Trophoblast cell (in vitro differentiated cells and primary cell): ENCODE results near the gene KRTAP2-3.
"Not testable (repeated sequence)": the region's sequence is repeated elsewhere in the genome, so short reads cannot be mapped to it uniquely, and the experiment has no call there.

ENCODE experiments used
- DNase-seq, 2 donors: peaks; one replicate each; pipeline ENCODE4 v3.0.0-alpha.2; 2016
- H2AFZ ChIP-seq: 2 replicates; pipeline ENCODE4 v1.6.1; 2013; ENCODE audit warnings: low read length, moderate library complexity, mild to moderate bottlenecking; ENCODE audit not compliant: insufficient read depth, poor library complexity
- H2AK5ac ChIP-seq: 2 replicates; pipeline ENCODE4 v1.6.1; 2013; ENCODE audit warnings: mild to moderate bottlenecking, low read length
- H2BK120ac ChIP-seq: 2 replicates; pipeline ENCODE4 v1.6.1; 2013; ENCODE audit warnings: low read length, mild to moderate bottlenecking, moderate library complexity; ENCODE audit not compliant: insufficient read depth, poor library complexity
- H2BK12ac ChIP-seq: 2 replicates; pipeline ENCODE4 v1.6.1; 2013; ENCODE audit warnings: mild to moderate bottlenecking, low read length, moderate library complexity
- H2BK5ac ChIP-seq: 2 replicates; pipeline ENCODE4 v1.6.1; 2013; ENCODE audit warnings: low read length, low read depth, moderate library complexity, mild to moderate bottlenecking; ENCODE audit not compliant: poor library complexity
- H3K14ac ChIP-seq: 2 replicates; pipeline ENCODE4 v1.6.1; 2013; ENCODE audit warnings: mild to moderate bottlenecking, low read length
- H3K18ac ChIP-seq: 2 replicates; pipeline ENCODE4 v1.6.1; 2013; ENCODE audit warnings: mild to moderate bottlenecking, low read length
- H3K23ac ChIP-seq: 2 replicates; pipeline ENCODE4 v1.6.1; 2013; ENCODE audit warnings: low read length
- H3K27ac ChIP-seq: 2 replicates; pipeline ENCODE4 v1.5.1; 2013; ENCODE audit warnings: low read depth, mild to moderate bottlenecking, inconsistent platforms, low read length, moderate library complexity
- H3K27me3 ChIP-seq: 2 replicates; pipeline ENCODE4 v1.6.1; 2013; ENCODE audit warnings: inconsistent platforms, mild to moderate bottlenecking, low read length, moderate library complexity; ENCODE audit not compliant: insufficient read depth
- H3K36me3 ChIP-seq, 2 experiments: 1 replicate in 1 of 2; 2 replicates in 1 of 2; pipeline ENCODE4 v1.6.1; 2013; ENCODE audit warnings: low read length in 2 of 2, mild to moderate bottlenecking in 2 of 2, moderate library complexity in 1 of 2; ENCODE audit not compliant: insufficient read depth in 2 of 2, control insufficient read depth in 1 of 2
- H3K4ac ChIP-seq: 2 replicates; pipeline ENCODE4 v1.6.1; 2013; ENCODE audit warnings: low read depth, mild to moderate bottlenecking, low read length, moderate library complexity
- H3K4me1 ChIP-seq, 2 experiments: 1 replicate in 1 of 2; 2 replicates in 1 of 2; pipeline ENCODE4 v1.6.1; 2013; ENCODE audit warnings: low read length in 2 of 2, mild to moderate bottlenecking in 2 of 2, moderate library complexity in 1 of 2; ENCODE audit not compliant: insufficient read depth in 2 of 2, control insufficient read depth in 1 of 2
- H3K4me2 ChIP-seq: 2 replicates; pipeline ENCODE4 v1.6.1; 2013; ENCODE audit warnings: inconsistent platforms, mild to moderate bottlenecking, low read length, moderate library complexity
- H3K4me3 ChIP-seq: 2 replicates; pipeline ENCODE4 v1.5.1; 2013; ENCODE audit warnings: mild to moderate bottlenecking, low read depth, low read length, inconsistent platforms
- H3K79me1 ChIP-seq: one replicate; pipeline ENCODE4 v1.6.1; 2013; ENCODE audit warnings: low read length
- H3K79me2 ChIP-seq: 2 replicates; pipeline ENCODE4 v1.6.1; 2013; ENCODE audit warnings: low read length, mild to moderate bottlenecking; ENCODE audit not compliant: control insufficient read depth, insufficient read depth, poor library complexity
- H3K9ac ChIP-seq: 2 replicates; pipeline ENCODE4 v1.6.1; 2013; ENCODE audit warnings: mild to moderate bottlenecking, low read length
- H3K9me3 ChIP-seq: 2 replicates; pipeline ENCODE4 v1.6.1; 2013; ENCODE audit warnings: low read depth, mild to moderate bottlenecking, control low read depth, inconsistent platforms, low read length; ENCODE audit not compliant: insufficient read depth
- H4K12ac ChIP-seq: 2 replicates; pipeline ENCODE4 v1.6.1; 2013; ENCODE audit warnings: low read depth, mild to moderate bottlenecking, low read length, moderate library complexity
- H4K8ac ChIP-seq: 2 replicates; pipeline ENCODE4 v1.6.1; 2013; ENCODE audit warnings: low read depth, mild to moderate bottlenecking, low read length, moderate library complexity
- H4K91ac ChIP-seq: one replicate; pipeline ENCODE4 v1.6.1; 2013; ENCODE audit warnings: low read depth, mild to moderate bottlenecking, low read length, moderate library complexity
- WGBS: extraction: QIAGEN DNeasy Blood & Tissue Kit; methylation state at CpG from one replicate; pipeline ENCODE4 v1.1.7; 2013; ENCODE audit warnings: missing lambda C conversion rate; ENCODE audit not compliant: insufficient read length, insufficient coverage; ENCODE audit errors: extremely low coverage; 5-methylcytosine and 5-hydroxymethylcytosine counted together

The KRTAP2-3 gene

GRCh38 chr17:41065829-41066624 is 6.1 kb upstream of the KRTAP2-3 start, which contains the start of gene KRTAP2-4:
KRTAP2-4 (minus strand) TSS chr17:41065879; CDS start chr17:41065845, 34 bp downstream.
- H4K12ac ChIP-seq = no peak within 1 kb of the TSS
- H3K27ac ChIP-seq = no peak within 1 kb of the TSS
- no peak within 1 kb of the TSS for H3K14ac ChIP-seq
- no peak within 1 kb of the TSS for H2BK12ac ChIP-seq
- no peak within 1 kb of the TSS for H2BK5ac ChIP-seq
- WGBS = no CpG with 5 or more reads among the region's 6 CpGs
- no peak within 1 kb of the TSS for H3K4me3 ChIP-seq
- H2AFZ ChIP-seq = no peak within 1 kb of the TSS
- no peaks in the 10 kb centered on the region for H3K36me3 ChIP-seq
- no peaks in the 10 kb centered on the region for H3K79me2 ChIP-seq
- peak; percentile 77 to 84 for DNase-seq
- no peak within 1 kb of the TSS for H3K9ac ChIP-seq
- H4K8ac ChIP-seq = no peak within 1 kb of the TSS
- H3K27me3 ChIP-seq = no peaks in the 10 kb centered on the region
- H3K23ac ChIP-seq = no peak within 1 kb of the TSS
- no peak within 1 kb of the TSS for H3K18ac ChIP-seq
- H3K4me2 ChIP-seq = no peak within 1 kb of the TSS
- no peak within 1 kb of the TSS for H3K4ac ChIP-seq
- no peak within 1 kb of the TSS for H2BK120ac ChIP-seq
- peaks cover 0 to 1% of the 10 kb centered on the region in 2 experiments for H3K4me1 ChIP-seq
- H2AK5ac ChIP-seq = no peak within 1 kb of the TSS
- H3K79me1 ChIP-seq = no peaks in the 10 kb centered on the region
- no peaks in the 10 kb centered on the region for H3K9me3 ChIP-seq
- H4K91ac ChIP-seq = no peak within 1 kb of the TSS

- not testable (repeated sequence) for H3K9ac ChIP-seq, H3K27me3 ChIP-seq, H3K79me2 ChIP-seq, H4K8ac ChIP-seq, H3K4me1 ChIP-seq, H3K23ac ChIP-seq, H3K18ac ChIP-seq, H3K4me3 ChIP-seq, H2BK12ac ChIP-seq, DNase-seq, H2AK5ac ChIP-seq, H3K4me2 ChIP-seq, H2AFZ ChIP-seq, H3K9me3 ChIP-seq, H4K91ac ChIP-seq, H3K27ac ChIP-seq, H3K14ac ChIP-seq, H2BK120ac ChIP-seq, H3K36me3 ChIP-seq, H3K4ac ChIP-seq, H3K79me1 ChIP-seq, H4K12ac ChIP-seq, H2BK5ac ChIP-seq
- WGBS = no CpG with 5 or more reads among the region's 16 CpGs
Observed at GRCh38 chr17:41065016-41065689, 5.2 kb upstream of the KRTAP2-3 start.

GRCh38 chr17:41064301-41064700 is 4.4 kb upstream of the KRTAP2-3 start:
- Histone ChIP-seq H3K79me2 (no peaks in the 10 kb centered on the region), H2AK5ac (no peak overlapping the region), H4K8ac (no peak overlapping the region), H3K23ac (no peak overlapping the region), H3K14ac (no peak overlapping the region), H2AFZ (no peak overlapping the region), H4K12ac (no peak overlapping the region), H2BK5ac (no peak overlapping the region), H2BK120ac (no peak overlapping the region), H3K18ac (no peak overlapping the region), H3K36me3 (no peaks in the 10 kb centered on the region), H4K91ac (no peak overlapping the region), H3K27me3 (no peaks in the 10 kb centered on the region), H3K4me3 (no peak overlapping the region), H3K4me2 (no peak overlapping the region), H3K4me1 (peaks cover 3 to 6% of the 10 kb centered on the region in 2 experiments), H2BK12ac (no peak overlapping the region), H3K27ac (no peak overlapping the region), H3K9ac (no peak overlapping the region), H3K4ac (no peak overlapping the region), H3K9me3 (no peaks in the 10 kb centered on the region), H3K79me1 (no peaks in the 10 kb centered on the region)
- DNase-seq = no peak
- WGBS = no CpG with 5 or more reads among the region's 1 CpG

- no peak overlapping the region for H4K91ac ChIP-seq
- H3K9ac ChIP-seq = no peak overlapping the region
- H3K4ac ChIP-seq = no peak overlapping the region
- no peak overlapping the region for H2AFZ ChIP-seq
- no CpG with 5 or more reads among the region's 4 CpGs for WGBS
- H3K36me3 ChIP-seq = no peaks in the 10 kb centered on the region
- no peak overlapping the region for H3K4me2 ChIP-seq
- H4K12ac ChIP-seq = no peak overlapping the region
- no peak overlapping the region for H3K4me3 ChIP-seq
- no peak overlapping the region for H2AK5ac ChIP-seq
- no peaks in the 10 kb centered on the region for H3K79me2 ChIP-seq
- H3K18ac ChIP-seq = no peak overlapping the region
- H2BK5ac ChIP-seq = no peak overlapping the region
- H2BK120ac ChIP-seq = no peak overlapping the region
- H3K79me1 ChIP-seq = no peaks in the 10 kb centered on the region
- no peak overlapping the region for H4K8ac ChIP-seq
- no peak overlapping the region for H2BK12ac ChIP-seq
- H3K27me3 ChIP-seq = no peaks in the 10 kb centered on the region
- H3K23ac ChIP-seq = no peak overlapping the region
- H3K27ac ChIP-seq = no peak overlapping the region
- no peaks in the 10 kb centered on the region for H3K9me3 ChIP-seq
- H3K4me1 ChIP-seq = peaks cover 3 to 6% of the 10 kb centered on the region in 2 experiments
- no peak overlapping the region for H3K14ac ChIP-seq
- DNase-seq = no peak
Observed at GRCh38 chr17:41063449-41063848, 3.5 kb upstream of the KRTAP2-3 start.
